HG03159 (cell line): ENCODE results near the gene ADAM12.

Experiments
- ATAC-seq: cut with Tn5 transposase; IDR thresholded peaks from one replicate; pipeline ENCODE4 v1.9.1; 2021; ENCODE audit warnings: mild to moderate bottlenecking, moderate library complexity; ENCODE audit not compliant: unreplicated experiment

Gene ADAM12

DNA sequence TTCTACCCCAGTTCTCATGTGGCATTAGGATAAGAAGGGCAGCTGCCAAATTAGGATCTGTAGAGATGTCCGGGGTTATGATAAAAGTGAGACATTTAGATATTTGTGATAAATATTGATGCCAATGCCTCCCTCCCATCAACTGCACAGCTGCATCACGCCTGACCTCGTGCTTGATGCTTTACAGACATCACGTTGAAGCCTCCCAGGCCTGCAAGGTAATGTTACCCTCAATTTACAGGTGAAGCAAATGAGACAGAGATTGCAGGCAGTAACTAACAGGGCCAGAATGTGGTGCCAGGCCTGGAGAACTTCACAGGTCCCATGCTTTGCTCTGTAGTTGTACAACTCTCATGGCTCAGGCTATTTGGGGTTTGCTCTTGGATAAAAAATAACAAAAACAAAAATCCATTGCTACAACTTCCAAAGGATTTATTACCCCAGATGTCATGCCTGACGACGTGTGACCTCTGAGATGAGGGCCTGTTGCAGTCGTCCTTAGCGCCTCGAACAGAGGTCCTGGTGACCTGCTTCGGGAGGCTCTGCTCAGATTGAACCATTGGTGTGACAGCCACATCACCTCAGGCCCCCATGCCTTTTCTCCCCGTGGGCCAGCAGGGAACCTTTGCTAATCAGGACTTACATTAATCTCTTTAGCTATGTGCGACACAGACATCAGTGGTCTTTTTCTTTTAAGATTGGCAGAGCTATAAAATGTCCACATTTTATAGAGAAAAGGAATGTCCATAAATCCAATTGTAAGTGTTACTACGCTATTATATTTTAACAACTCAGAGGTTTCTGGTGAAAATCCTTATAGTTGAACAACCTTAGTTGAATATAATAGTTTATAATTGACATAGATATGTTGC, 169.3 kb downstream of the ADAM12 start:
- ATAC-seq = no peak

DNA sequence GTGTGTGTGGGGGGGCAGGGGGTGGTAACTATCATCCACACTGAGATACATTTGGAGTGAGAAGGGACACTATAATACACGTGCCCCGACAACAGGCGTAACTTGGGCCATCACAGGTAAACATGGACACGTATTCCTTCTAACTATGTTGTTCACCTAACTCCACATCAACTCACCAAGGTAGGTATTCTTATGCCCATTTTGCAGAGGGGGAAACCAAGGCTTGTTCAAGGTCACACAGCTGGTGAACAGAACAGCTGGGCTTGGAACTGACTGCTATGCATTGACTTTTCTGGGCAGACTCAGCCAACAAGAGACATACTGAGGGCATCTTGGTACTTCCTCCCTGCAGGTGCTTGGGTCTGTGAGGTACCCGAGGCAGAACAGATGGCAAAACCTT, 170.1 kb downstream of the ADAM12 start:
- ATAC-seq = no peak

DNA sequence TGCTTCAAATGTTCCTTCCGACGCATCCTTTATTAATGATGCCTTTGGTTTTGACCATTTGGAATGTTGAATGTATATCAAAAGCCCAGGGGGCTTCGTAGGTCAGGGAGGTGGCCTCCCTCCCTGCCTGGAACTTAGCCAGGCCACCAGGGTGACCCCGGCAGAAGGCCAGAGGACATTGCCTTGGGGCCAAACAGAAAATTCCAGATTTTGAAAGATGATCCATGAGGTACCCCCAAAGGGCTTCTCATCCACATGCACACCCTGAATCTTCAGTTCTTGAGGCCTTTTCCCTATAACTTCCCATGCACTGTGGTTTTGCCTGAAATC, 171.7 kb downstream of the ADAM12 start:
- ATAC-seq = no peak

DNA sequence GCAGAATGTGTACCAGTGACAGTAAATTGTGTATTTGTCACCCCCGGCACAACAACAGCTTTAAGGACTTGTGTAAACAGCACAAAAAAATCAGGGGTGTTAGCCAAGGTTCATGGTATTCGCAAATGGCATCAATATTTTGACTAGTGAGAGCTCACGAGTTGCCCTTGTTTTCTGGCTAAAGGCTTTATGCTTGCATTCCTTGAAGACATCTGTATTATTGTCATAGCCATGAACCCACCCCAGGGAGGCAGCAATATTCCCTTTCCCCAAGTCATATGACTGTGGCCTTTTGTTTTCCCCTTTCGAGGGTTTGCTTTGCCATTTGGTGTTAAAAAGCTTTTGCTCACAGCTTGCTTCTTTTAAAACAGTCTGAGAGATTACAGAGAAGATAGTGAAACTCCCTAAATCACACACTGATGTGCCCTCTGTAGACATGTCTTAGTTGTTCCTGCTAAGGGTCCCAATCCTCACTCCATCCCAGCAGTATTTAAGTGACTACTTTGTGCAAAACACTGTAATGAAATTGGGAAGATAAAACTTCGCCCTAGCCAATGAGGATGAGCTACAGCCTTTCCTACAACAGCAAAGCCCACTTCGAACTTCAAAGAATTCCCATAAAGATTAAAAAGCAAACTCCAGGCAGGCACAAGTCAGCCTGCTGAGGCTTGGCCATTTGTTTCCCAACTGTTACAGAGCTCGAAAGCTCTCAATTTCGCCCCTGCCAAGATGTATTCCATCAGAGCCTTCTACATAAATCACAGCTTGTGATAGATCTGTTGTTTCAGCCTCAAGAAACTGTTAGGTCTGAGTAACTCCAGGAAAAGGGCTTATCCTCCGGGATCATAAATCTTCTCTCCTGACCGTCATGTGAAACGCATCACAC, 172.3 kb downstream of the ADAM12 start:
- no peak for ATAC-seq

DNA sequence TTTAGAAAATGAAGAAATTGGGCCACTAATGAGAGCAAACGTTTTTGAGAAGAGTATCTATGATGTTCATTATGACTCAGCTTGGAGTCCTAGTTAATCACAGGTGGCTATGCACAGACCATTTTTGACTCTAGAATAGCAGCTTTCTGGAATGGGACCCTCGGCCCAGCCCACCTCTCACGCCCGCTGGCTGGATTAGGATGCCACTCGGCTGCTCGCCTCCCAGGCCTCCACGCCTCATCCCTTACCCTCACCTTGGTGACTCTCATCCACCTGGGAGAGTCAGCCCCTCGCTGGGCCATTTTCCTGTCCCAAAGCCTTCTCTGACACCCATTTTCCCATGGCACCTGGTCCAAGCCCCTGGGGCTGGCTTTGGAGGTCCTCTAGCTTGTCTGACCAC, 173.6 kb downstream of the ADAM12 start:
- no peak for ATAC-seq

DNA sequence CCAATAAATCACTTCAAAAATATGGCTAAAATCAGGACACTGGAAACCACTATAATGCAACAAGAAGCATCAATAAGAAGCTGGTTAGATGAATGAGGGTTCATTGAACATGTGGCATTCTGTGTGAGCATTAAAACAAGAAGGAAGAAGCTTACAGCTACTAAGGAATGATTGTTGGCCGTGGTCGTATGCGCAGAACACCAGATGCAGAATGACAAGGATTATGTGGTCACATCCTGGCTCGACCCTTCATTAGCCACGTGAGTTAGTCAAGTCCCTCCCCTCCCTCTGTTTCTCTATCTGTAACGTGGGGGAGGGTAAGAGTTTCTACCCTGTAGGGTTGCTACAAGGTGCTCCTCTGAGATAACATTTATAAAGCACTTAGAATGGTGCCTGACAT, 174.3 kb downstream of the ADAM12 start:
- ATAC-seq = no peak

DNA sequence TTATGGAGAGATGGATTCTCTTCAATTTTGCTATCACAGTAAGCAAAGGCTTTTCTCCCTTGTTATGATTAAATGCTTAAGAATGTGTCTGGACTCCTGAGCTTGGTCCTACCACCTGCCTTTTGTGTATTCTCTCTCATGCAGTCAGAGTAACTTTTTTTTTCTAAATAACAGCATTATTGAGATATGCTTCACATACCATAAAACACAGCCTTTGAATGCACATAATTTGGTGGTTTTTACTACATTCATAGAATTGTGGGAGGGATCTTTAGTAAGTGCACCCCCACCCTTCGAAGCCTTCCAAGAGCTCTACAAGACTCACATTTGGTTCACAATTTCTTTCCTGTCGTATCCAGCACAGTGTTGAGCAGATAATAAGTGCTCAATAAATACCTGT, 175.5 kb downstream of the ADAM12 start:
- ATAC-seq = no peak

DNA sequence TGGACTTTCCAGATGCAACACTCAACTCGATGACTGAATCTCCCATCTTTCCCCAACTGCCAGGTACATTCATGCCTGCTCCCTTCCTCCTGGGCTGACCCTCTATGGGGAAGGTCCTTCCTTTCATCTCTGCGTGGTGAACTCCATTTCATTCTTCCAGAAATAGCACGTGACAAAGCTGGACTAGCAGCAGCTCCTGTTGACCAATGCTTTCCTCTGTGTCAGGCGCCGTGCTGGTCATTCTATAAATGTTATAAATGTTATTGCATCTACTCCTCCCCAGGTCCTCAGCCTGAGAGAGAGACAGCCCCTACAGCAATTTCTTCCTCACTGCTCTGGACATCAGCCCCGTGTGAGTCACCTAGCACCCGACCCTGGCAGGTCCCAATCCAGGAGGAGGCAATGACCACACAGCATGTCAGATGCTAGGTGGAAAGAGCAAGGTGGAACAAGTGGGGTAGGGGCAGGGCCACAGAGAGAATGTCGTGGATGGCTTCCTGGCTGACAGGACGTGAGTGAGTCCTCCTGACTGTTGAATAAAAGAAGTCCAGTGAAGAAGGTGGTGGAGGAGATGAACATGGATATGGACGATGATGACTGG, 178.1 kb downstream of the ADAM12 start:
- no peak for ATAC-seq

DNA sequence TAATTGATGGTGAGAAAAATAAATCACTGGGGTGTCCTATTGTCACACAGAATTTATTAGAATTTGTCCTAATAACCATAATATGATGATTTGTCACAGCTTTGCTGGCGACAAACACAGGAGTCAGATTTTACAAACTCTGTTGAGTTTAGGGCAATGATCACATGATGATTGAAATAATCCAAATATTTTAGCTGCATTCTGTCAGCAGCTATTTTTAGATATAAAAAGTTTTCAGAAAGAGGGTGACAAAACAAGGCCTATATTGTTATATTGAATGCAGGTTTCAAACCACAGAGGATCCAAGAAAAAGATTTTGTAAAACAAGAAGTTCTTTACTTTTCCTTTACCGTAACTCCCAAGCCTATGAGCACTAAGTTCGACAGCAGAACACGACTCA, 178.8 kb downstream of the ADAM12 start:
- no peak for ATAC-seq

DNA sequence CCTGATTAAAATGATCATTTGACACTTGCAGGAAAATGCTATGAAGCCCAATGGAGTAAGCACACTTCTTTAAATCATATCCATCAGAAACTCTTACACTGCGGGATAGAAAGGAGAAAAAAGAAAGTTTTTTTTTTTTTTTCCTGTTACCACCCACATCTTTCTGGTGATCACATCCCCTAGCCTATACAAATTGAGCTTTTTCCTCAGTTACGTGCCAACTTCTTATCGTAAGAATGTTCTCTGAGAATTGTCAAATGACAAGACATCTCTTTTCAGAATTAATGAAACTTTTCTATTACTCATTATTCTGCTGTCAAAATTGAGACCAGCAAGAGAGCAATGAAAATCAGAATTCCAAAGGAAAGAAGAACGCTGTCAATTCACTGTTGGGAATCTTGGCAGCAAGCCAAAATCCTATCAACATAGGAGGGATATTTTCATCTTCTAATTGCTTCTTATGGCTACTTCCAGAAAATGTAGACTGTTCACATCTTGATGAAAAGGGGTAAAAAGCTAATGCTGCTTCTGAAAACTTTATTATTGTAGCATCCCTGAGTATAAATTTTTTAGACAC, 179.5 kb downstream of the ADAM12 start:
- no peak for ATAC-seq

DNA sequence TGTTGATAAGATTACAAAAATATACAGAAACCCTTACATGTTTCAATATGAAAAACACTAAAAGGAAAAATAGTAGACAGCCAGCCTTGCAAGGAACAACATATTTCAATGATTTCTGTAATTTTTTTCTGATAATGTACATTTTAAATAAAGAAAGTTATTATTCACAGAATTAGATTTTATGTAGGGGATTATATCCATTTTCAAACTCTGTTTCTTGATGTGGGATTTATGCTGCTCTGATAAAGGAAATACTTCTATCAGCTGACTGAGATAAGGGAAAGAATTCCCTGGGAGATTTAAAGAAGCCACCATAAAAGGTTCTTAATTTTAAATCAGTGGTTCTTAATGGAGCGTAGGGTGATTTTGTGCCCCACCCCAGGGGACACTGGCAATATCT, 180.4 kb downstream of the ADAM12 start:
- no peak for ATAC-seq

DNA sequence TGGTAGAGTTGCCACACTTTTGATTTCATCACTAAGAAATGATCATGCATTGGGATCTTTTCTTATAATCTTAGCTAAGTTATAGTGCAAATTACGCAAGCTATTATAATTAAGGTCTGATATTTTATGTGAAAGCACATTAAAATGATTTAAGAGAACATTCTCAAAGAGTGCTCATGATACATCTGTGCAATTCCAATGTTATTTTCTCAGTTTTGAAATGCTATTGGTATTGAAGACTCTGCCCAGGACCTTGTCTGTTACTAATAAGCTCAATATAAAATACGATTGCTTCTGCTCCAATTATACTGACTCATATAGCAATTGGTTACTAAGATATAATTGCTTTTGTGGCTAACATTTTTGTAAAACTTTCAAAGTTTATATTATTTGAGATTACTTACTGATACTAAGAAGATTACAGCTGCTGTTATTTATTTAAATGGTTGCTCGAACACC, 180.9 kb downstream of the ADAM12 start:
- no peak for ATAC-seq

DNA sequence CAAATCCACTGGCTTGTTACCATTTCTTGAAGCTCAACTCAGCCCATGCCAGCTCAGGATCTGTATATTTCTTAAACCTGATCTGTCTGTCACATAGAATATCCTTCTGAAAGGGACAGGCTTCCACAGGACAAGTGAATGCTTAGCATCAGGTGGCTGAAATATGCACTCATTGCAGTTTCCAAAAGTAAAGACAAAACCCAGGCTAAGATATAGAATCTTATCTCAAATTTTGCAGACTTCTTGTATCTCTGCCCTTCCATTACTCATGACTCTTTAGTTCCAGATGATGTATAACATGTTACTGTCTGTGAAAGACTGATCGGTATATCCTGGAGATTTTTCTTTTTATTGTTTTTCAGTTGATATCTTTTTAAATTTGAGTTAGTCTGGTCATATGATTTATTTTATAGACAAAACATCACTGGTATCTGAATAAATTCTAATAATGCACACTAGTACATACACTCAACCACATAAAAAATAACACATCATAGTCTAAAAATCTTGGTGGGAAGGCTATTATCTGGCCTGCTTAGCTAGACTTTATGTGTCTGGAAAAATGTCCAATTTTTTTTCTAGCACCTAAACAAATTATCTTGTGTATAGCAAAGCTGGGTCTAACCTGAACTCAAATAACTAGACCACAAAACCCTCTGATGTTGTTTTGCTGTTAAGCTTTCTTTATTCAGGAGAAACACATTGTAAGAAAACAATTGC, 182.6 kb downstream of the ADAM12 start:
- no peak for ATAC-seq

DNA sequence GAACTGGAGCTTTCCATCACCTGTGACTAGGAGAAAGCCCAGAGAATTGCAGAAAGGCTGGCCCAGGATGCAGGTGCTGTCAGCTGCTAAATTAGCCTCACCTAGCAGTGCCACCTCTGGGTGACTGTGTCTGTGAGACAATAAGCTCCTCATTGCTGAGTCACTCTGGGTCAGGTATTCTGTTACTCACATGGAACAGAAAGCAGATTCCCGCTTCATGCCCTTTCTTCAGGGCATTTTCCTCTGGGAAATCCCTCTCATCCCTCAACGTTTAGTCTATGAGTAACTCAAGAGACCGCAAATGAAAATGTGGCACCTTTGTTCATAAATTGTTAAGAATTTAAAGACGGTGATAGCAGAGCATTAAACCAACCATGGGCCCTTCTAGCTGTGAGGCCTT, 184.0 kb downstream of the ADAM12 start:
- ATAC-seq = no peak

DNA sequence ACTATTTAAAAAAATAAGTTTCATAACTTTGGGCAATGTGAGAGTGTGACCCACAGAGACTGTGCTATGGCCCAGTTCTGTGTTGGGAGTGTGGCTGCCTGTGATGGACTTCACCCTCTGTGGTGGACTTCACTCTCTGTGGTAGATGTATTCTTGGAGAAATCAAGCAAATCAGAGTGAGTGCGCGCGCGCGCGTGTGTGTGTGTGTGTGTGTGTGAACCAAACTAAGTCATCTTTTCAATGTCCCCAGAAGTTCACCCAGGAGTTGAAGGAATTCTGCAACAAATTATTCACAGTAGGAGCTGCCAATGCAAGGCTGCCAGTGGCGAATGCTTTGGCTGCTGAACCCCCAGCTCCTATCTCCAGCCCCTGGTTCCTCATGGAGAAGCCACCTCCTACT, 184.5 kb downstream of the ADAM12 start:
- no peak for ATAC-seq

DNA sequence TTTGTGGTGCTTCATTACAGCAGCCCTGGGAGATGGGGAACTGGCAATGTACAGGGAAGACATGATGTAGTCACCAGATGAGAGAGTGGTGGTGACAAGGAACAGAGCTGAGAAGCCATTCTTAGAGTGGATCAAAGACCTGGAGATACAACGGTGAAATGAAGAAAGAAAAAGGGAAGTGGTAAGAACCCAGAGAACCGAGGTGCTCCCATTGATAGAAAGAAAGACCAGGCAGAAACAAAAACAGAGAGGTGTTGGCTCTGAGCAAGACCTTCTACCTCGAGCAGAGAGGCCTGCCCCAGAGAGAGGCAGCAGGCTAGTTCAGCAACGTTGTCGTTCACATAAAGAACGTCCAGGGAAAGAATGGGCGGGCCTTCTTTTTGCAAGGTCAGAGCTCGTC, 186.7 kb downstream of the ADAM12 start:
- ATAC-seq = no peak

DNA sequence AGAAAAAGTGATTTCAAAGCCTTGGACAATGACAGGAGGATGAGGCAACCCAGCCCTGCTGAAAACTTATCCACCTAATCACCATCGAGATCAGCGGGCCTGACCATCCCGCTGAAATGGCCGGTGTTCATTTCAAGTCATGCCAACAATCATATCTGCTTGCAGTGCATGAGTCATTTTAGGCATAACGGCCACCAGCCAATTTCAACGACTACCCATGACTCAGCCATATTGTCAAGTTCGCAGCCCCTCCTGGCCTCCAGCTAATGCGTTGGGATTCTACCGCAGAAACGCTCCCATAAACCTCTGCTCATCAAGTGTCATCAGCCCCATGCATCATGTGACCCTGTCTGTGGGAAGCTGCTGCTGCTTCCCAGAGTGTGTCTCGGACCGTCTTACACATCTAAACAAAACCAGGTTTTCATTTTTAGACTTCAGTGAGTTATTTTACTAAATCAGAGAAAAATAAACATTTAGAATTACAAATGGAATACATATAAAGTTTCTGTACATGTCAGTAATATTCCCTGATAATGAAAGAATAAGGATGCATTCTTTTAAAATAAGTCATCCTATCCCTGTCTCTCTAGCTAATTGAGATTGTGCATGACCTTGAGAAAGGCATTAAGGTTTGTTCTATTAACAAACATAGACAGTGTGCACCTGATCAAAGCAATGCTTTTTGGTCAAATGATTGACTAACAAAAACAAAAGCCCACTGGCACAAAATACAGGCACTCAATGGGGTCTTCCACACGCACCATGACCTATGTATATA, 188.9 kb downstream of the ADAM12 start:
- no peak for ATAC-seq

DNA sequence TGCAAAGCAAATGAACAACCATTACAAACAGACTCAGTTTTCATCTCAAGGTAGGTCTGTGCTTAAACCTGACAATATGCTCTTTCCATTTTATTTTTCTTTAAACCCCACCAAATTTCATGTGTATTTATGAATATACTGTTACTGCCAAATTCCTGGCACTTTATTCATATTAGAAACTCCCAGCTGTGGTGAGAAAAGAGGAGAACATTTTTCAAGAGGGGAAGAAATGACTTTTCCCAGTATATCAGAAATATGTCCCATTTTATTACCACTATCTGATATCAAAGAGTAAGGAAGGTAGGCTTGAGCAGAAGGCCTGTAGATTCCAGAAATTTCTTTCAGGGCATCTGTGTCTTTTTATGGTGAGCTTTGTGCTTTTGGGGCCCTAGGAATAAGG, 189.6 kb downstream of the ADAM12 start:
- ATAC-seq = no peak

DNA sequence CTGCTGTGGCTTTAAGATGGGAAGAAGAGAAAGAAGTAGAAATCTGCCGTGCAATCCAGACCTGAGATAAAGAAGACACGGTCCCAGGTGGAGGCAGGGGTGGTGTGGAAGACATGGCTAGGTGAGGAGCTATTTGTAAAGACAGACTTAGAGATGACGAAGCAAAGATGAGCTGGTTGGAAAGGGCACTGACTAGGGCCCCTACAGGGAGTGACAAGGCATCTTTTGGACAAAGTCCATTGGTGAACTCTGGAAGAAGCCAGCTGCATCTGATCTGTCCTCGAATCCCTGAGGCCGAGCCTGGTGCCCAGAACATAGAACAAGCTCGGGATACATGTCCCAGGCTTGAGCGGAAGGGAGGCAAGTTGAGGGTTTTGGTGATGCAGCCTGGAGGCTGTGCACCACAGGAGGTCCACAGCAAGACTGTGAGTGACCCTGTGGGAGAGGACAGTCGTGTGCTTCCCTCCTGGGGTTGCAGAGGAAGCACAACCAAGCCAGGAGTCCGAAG, 191.2 kb downstream of the ADAM12 start:
- ATAC-seq = no peak

DNA sequence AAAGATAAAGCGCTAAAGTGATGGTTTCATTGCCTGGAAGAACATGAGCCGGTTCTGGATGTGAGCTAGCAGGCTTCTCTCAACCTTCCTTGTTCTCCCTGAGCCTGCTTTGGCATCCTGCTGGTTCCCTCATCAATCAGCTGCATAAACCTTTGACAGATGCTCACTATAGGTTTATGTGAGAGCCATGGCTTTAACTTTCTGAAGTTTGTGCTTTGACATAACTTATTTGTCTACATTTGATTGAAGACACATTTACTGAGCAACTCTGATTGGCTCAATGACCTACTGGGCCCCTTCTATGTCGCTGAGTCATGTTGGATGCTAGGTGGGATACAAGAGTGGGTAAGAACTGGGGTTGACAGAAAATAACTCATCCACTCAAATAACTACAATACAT, 192.0 kb downstream of the ADAM12 start:
- no peak for ATAC-seq
